HUDEP-2 (cell line): ENCODE data around the gene GIMAP6.
"Not testable (repeated sequence)": the region's sequence is repeated elsewhere in the genome, so short reads cannot be mapped to it uniquely, and the experiment has no call there.

ENCODE experiments used
- DNase-seq, 76 experiments: peaks; one replicate each; lab custom pipeline; 2025; ENCODE audit not compliant: unreplicated experiment in 76 of 76; lab: John Stamatoyannopoulos, UW

The GIMAP6 gene

GRCh38 chr7:150648353-150649079, 16.3 kb upstream of the GIMAP6 start:
- DNase-seq, result no peak

- no peak for DNase-seq
These were observed 13.3 kb upstream of the GIMAP6 start for GRCh38 chr7:150645259-150646020.

- no peak for DNase-seq
These were observed 10.7 kb upstream of the GIMAP6 start for GRCh38 chr7:150642926-150643325.

GRCh38 chr7:150641854-150642253, 9.7 kb upstream of the GIMAP6 start:
- no peak for DNase-seq

GRCh38 chr7:150633926-150634325, 1.7 kb upstream of the GIMAP6 start:
- DNase-seq, result no peak

- DNase-seq, result no peak
These were observed 930 bp downstream of the GIMAP6 start for GRCh38 chr7:150631084-150631826.

GRCh38 chr7:150629347-150629746, 2.8 kb downstream of the GIMAP6 start:
- no peak for DNase-seq

GRCh38 chr7:150627959-150628358, 4.2 kb downstream of the GIMAP6 start:
- DNase-seq, result no peak

- no peak for DNase-seq
These were observed 5.5 kb downstream of the GIMAP6 start for GRCh38 chr7:150626696-150627095.

GRCh38 chr7:150621376-150621775, 10.8 kb downstream of the GIMAP6 start:
- DNase-seq, result no peak

GRCh38 chr7:150620617-150621371, 11.4 kb downstream of the GIMAP6 start:
- no peak for DNase-seq

- no peak for DNase-seq
These were observed 12.1 kb downstream of the GIMAP6 start for GRCh38 chr7:150620061-150620460.

GRCh38 chr7:150615221-150615755, 16.9 kb downstream of the GIMAP6 start:
- not testable (repeated sequence) for DNase-seq

GRCh38 chr7:150614426-150614825, 17.8 kb downstream of the GIMAP6 start:
- not testable (repeated sequence) for DNase-seq

- no peak for DNase-seq
These were observed 18.3 kb downstream of the GIMAP6 start for GRCh38 chr7:150613880-150614279.

- no peak for DNase-seq
These were observed 19.3 kb downstream of the GIMAP6 start for GRCh38 chr7:150612925-150613324.

- no peak for DNase-seq
These were observed 22.0 kb downstream of the GIMAP6 start for GRCh38 chr7:150610233-150610632.

- not testable (repeated sequence) for DNase-seq
These were observed 28.6 kb downstream of the GIMAP6 start for GRCh38 chr7:150603600-150603999.

GRCh38 chr7:150595361-150595760, 36.8 kb downstream of the GIMAP6 start:
- DNase-seq, result no peak

- DNase-seq, result no peak
These were observed 37.4 kb downstream of the GIMAP6 start for GRCh38 chr7:150594805-150595204.
